Heart left ventricle (tissue), 13 donors: ENCODE measurements around the gene SOS1.

ENCODE experiments used
- CTCF ChIP-seq, 12 donors: fragments of 200-600 bp; sonication (generic) in 4 of 12; IDR thresholded peaks; one replicate each; pipeline versions ENCODE4 v1.5.0 to v1.8.0; 2018 to 2022; ENCODE audit warnings: antibody characterized with exemption in 12 of 12, mild to moderate bottlenecking in 5 of 12
- POLR2A ChIP-seq, 2 donors: fragments of 450-650 bp; IDR thresholded peaks; one replicate each; pipeline ENCODE4 v1.6.1; 2017; ENCODE audit warnings: antibody characterized with exemption in 2 of 2, mild to moderate bottlenecking in 2 of 2, moderate library complexity in 2 of 2
- donor health status: ischemic (EF 13 %, LVEDD 7.1; RV severe dilation, severe dysfunction).
- donor health status: DM: no; HTN: yes; CAD: no.
- donor health status: DM: no; HTN: no; CAD: no.
- donor health status: ischemic (EF 25% LVEDD 6.9; RV normal size, moderate dysfunction).
- donor health status: ischemic (EF 25% LVEDD 5.7; RV mildly dilated, moderate dysfunction).
- donor health status: ischemic (EF 35%, LVEDD 5.7; RV mildly dilated, moderate dysfunction).
- donor health status: nonischemic (EF 11% LVEDD 7.7; RV severe dilation, severe dysfunction).
- donor health status: DM: yes; HTN: yes; CAD: no.
- donor health status: PGD.
- donor health status: ischemic (EF 29% LVEDD 5.4; RV normal size, mild dysfunction).
- donor health status: nonischemic (EF 23%, LVEDD 6.1; RV moderate dilation, normal function).

- TF ChIP-seq CTCF (IDR thresholded peaks at IDR 0.05) (peak; percentile 45 to 74 (median 62)), POLR2A (IDR thresholded peaks at IDR 0.05) (no peak)
These were observed 173.3 kb downstream of the SOS1 start for GRCh38 chr2:38947241-38948239.
